HepG2 (cell line): ENCODE measurements around the gene JPH3. TPM values are rescaled to one million over a fixed set of nuclear protein-coding genes. Genes with fewer than 3 reads are reported as not detected.
A peak's percentile ranks its signal among the peaks of the same experiment; 100 is the strongest.

ENCODE experiments used
- ATAC-seq: fragments of 200-7000 bp; cut with Tn5 transposase; 3 replicates; pipeline ENCODE4 v1.9.1; 2020; ENCODE audit warnings: mild to moderate bottlenecking, moderate library complexity
- BruUV-seq: library from RNA; stranded (reverse); fragments of 400-500 nt; replicated peaks from 2 replicates; lab custom pipeline; 2021; lab: Mats Ljungman, UMichigan
- CTCF ChIA-PET: fragments of 300-600 bp; formaldehyde crosslinking; extraction: SDS; loops from one replicate; lab custom pipeline; 2021; ENCODE audit warnings: low total read pairs, inconsistent platforms, low intra/inter-chr PET ratio; lab: Yijun Ruan, JAX
- POLR2A ChIA-PET: fragments of 350-600 bp; sonication (Branson Sonifier 250); formaldehyde crosslinking; loops from one replicate; lab custom pipeline; 2020; ENCODE audit warnings: antibody characterized with exemption, inconsistent platforms; lab: Yijun Ruan, JAX
- DNase-seq: peaks from one replicate; pipeline ENCODE4 v3.0.0-alpha.2; 2015; ENCODE audit warnings: low spot score
- FAIRE-seq: peaks from 3 replicates; lab custom pipeline; 2011; peaks lifted over from hg19 to GRCh38; lab: Jason Lieb, UNC
- H2AFZ ChIP-seq: one replicate; pipeline ENCODE4 v1.6.1; 2011; ENCODE audit warnings: low read length, inconsistent platforms
- H3K27ac ChIP-seq: fragments of 300-600 bp; 3 replicates; pipeline ENCODE4 v1.8.0; 2011; ENCODE audit warnings: mixed run types, mild to moderate bottlenecking, mixed read lengths, low read length, inconsistent platforms; ENCODE audit not compliant: insufficient read depth; ENCODE audit errors: extremely low read length
- H3K27me3 ChIP-seq, 2 experiments: fragments of 200-600 bp in 1 of 2; 2 replicates in 1 of 2; 3 replicates in 1 of 2; pipeline versions ENCODE4 v1.6.0 to v1.8.0; 2011; ENCODE audit warnings: low read length in 2 of 2, mild to moderate bottlenecking in 2 of 2, moderate library complexity in 2 of 2, inconsistent platforms in 1 of 2; ENCODE audit not compliant: insufficient read depth in 2 of 2, control insufficient read depth in 1 of 2
- H3K36me3 ChIP-seq, 2 experiments: fragments of 200-600 bp in 1 of 2; replicated peaks in 1 of 2; 2 replicates in 1 of 2; 3 replicates in 1 of 2; pipeline versions ENCODE4 v1.5.1 to v1.8.0; 2011; ENCODE audit warnings: low read length in 2 of 2, inconsistent platforms in 1 of 2; ENCODE audit not compliant: insufficient read depth in 2 of 2, control insufficient read depth in 1 of 2
- H3K4me1 ChIP-seq: 2 replicates; pipeline ENCODE4 v1.5.1; 2012; ENCODE audit warnings: low read length, inconsistent platforms; ENCODE audit not compliant: insufficient read depth
- H3K4me2 ChIP-seq: 2 replicates; pipeline ENCODE4 v1.6.0; 2011; ENCODE audit warnings: low read depth, low read length, inconsistent platforms
- H3K4me3 ChIP-seq, 3 experiments: fragments of 200-600 bp in 1 of 3; sonication (generic), shearing (Covaris generic) in 1 of 3; replicated peaks in 1 of 3; 2 replicates each; pipeline ENCODE4 v1.5.1; 2011 to 2016; ENCODE audit warnings: low read length in 3 of 3, inconsistent platforms in 2 of 3, low read depth in 2 of 3, mild to moderate bottlenecking in 2 of 3, control low read depth in 1 of 3, mixed read lengths in 1 of 3; ENCODE audit not compliant: insufficient read depth in 1 of 3
- H3K79me2 ChIP-seq: one replicate; pipeline ENCODE4 v1.6.1; 2011; ENCODE audit warnings: low read length, inconsistent platforms; ENCODE audit not compliant: insufficient read depth
- H3K9ac ChIP-seq: 2 replicates; pipeline ENCODE4 v1.6.0; 2011; ENCODE audit warnings: mild to moderate bottlenecking, low read depth, low read length, inconsistent platforms; ENCODE audit not compliant: insufficient read depth
- H3K9me3 ChIP-seq: 2 replicates; pipeline ENCODE4 v1.5.1; 2012; ENCODE audit warnings: mild to moderate bottlenecking, low read length
- H4K20me1 ChIP-seq: 2 replicates; pipeline ENCODE4 v1.6.0; 2011; ENCODE audit warnings: inconsistent platforms, mild to moderate bottlenecking, low read length, moderate library complexity; ENCODE audit not compliant: insufficient read depth
- NFIB ChIP-seq: sonication (generic); formaldehyde crosslinking; IDR thresholded peaks from 2 replicates; pipeline ENCODE4 v1.9.0; 2021; ENCODE audit warnings: missing genetic modification reagents, mild to moderate bottlenecking, borderline replicate concordance
- ZNF572 ChIP-seq: sonication (generic); formaldehyde crosslinking; IDR thresholded peaks from 2 replicates; pipeline ENCODE4 v1.5.1; 2020; ENCODE audit warnings: mild to moderate bottlenecking, missing genetic modification reagents
- ZNF780A ChIP-seq: sonication (generic); formaldehyde crosslinking; IDR thresholded peaks from 2 replicates; pipeline ENCODE4 v1.8.0; 2022; ENCODE audit warnings: mild to moderate bottlenecking, missing genetic modification reagents, moderate library complexity
- WGBS: methylation state at CpG from one replicate; pipeline ENCODE4 v1.1.6; 2017; ENCODE audit warnings: low lambda C conversion rate; 5-methylcytosine and 5-hydroxymethylcytosine counted together
- in situ Hi-C: cut with HindIII; loops from 2 replicates; pipeline ENCODE4 v1.10.0; 2017; ENCODE audit warnings: low pct_unique_long_range_greater_than_20kb; ENCODE audit not compliant: extremely low pct_ligation_motif_present
- intact Hi-C: fragments of 100-400 bp; cut with micrococcal nuclease; formaldehyde crosslinking; loops from one replicate; pipeline ENCODE4 v1.10.0; 2022; ENCODE audit not compliant: unreplicated experiment
- polyA plus RNA-seq, 8 experiments: library from polyadenylated mRNA; depleted of rRNA in 3 of 8; stranded (reverse) in 7 of 8; unstranded in 1 of 8; fragments of >200 nt; fragmentation: Illumina TruSeq in 4 of 8; extraction: Trizol in 4 of 8; gene quantifications; 2 replicates each; pipeline versions ENCODE4 v1.2.1 to v1.2.3, GENCODE V29; 2011 to 2016; ENCODE audit warnings: low read depth in 4 of 8, missing spikeins in 1 of 8, mixed read lengths in 1 of 8; ENCODE audit not compliant: insufficient read depth in 1 of 8
- total RNA-seq, 5 experiments: library from RNA; depleted of rRNA; stranded (reverse); fragments of >200 nt; fragmentation: Illumina TruSeq; extraction: Trizol; gene quantifications; 2 replicates each; pipeline ENCODE4 v1.2.3, GENCODE V29; 2016; ENCODE audit warnings: low read depth in 1 of 5
- TF ChIP-seq, protein P1 (sequence below): sonication (generic); formaldehyde crosslinking; IDR thresholded peaks from 2 replicates; pipeline ENCODE4 v1.4.0; 2020; ENCODE audit warnings: missing genetic modification reagents
- TF ChIP-seq, protein P2 (sequence below): sonication (generic); formaldehyde crosslinking; IDR thresholded peaks from 2 replicates; pipeline ENCODE4 v1.8.1; 2023; ENCODE audit warnings: mild to moderate bottlenecking, missing genetic modification reagents

The JPH3 gene
- total and polyA plus RNA-seq, 2 of the 13 experiments (the other 11 are each of a cell fraction or from before 2014, with no cell fraction given) = not detected

DNA sequence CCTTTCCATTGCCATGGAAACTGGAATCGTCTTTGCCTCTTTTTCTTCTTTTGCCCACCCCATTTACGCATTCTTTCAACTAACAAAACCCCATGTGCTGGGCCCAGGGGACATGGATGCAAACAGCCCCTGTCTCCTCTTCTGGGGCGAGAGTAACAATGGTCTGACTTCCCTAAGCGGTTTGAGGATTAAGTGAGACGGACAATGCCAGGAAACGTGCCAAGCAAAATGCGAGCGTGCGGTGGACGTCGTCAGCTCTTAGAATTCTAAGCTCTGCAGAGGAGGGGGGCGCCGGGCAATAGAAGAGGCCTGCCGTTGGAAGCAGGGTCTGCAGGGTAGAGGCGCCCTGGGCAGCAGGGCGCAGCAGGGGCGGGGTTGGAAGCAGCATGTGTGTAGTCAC lies 42.4 kb upstream of the JPH3 start (continued):
- TF ChIP-seq, protein P1, sequence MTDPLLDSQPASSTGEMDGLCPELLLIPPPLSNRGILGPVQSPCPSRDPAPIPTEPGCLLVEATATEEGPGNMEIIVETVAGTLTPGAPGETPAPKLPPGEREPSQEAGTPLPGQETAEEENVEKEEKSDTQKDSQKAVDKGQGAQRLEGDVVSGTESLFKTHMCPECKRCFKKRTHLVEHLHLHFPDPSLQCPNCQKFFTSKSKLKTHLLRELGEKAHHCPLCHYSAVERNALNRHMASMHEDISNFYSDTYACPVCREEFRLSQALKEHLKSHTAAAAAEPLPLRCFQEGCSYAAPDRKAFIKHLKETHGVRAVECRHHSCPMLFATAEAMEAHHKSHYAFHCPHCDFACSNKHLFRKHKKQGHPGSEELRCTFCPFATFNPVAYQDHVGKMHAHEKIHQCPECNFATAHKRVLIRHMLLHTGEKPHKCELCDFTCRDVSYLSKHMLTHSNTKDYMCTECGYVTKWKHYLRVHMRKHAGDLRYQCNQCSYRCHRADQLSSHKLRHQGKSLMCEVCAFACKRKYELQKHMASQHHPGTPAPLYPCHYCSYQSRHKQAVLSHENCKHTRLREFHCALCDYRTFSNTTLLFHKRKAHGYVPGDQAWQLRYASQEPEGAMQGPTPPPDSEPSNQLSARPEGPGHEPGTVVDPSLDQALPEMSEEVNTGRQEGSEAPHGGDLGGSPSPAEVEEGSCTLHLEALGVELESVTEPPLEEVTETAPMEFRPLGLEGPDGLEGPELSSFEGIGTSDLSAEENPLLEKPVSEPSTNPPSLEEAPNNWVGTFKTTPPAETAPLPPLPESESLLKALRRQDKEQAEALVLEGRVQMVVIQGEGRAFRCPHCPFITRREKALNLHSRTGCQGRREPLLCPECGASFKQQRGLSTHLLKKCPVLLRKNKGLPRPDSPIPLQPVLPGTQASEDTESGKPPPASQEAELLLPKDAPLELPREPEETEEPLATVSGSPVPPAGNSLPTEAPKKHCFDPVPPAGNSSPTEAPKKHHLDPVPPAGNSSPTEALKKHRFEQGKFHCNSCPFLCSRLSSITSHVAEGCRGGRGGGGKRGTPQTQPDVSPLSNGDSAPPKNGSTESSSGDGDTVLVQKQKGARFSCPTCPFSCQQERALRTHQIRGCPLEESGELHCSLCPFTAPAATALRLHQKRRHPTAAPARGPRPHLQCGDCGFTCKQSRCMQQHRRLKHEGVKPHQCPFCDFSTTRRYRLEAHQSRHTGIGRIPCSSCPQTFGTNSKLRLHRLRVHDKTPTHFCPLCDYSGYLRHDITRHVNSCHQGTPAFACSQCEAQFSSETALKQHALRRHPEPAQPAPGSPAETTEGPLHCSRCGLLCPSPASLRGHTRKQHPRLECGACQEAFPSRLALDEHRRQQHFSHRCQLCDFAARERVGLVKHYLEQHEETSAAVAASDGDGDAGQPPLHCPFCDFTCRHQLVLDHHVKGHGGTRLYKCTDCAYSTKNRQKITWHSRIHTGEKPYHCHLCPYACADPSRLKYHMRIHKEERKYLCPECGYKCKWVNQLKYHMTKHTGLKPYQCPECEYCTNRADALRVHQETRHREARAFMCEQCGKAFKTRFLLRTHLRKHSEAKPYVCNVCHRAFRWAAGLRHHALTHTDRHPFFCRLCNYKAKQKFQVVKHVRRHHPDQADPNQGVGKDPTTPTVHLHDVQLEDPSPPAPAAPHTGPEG (CRISPR knock-in tag) = no peak
- TF ChIP-seq ZNF572 (CRISPR knock-in tag) = no peak

DNA sequence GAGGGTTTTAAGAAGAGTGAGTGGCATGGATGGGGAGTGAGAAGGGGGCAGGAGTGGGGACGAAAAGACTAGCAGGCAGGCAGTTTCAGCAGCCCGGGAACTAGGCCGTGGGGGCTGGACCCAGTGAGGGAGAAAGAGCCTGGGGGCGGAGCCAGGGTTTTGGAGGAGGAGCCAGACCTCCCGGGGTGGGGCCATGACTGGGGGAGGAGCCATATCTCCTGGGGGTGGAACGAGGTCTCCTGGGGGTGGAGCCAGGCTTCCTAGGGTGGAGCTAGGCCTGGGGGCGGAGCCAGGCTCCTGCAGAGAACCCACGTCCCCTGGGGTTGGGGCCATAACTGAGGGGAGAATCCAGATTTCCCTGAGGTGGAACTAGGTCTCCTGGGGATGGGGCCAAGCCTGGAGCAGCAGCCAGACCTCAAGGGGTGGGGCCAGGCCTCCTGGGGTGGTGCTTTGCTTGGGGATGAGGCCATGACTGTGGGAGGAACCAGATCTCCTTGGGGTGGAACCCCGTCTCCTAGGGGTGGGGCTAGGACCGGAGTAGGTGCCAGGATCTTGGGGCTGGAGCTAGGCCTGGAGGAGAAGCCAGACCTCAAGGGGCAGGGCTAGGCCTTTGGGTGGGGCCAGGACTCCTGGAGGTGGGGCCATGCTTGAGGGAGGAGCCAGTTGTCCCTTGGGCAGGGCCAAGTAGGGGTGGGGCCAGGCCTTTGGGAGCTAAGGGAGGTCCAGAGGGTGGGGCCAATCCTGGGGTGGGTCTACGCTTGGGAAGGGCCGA lies 41.7 kb upstream of the JPH3 start:
- Histone ChIP-seq H3K4me2 (no peak overlapping the region), H2AFZ (no peak overlapping the region), H3K9ac (no peak overlapping the region), H3K79me2 (no peaks in the 10 kb centered on the region), H3K4me1 (peaks cover 13% of the 10 kb centered on the region; the same call in 1 of the 2 replicates), H4K20me1 (no peaks in the 10 kb centered on the region), H3K36me3 (no peaks in the 10 kb centered on the region), H3K4me3 (no peak overlapping the region), H3K27me3 (peaks cover 5 to 28% of the 10 kb centered on the region in 2 experiments; a peak in 4 of 5 replicates), H3K9me3 (no peaks in the 10 kb centered on the region), H3K27ac (no peak overlapping the region)
- ATAC-seq (peak; percentile 50), FAIRE-seq (no peak), DNase-seq (no peak)
- intact Hi-C loops = no loop called here
- TF ChIP-seq, protein P2, sequence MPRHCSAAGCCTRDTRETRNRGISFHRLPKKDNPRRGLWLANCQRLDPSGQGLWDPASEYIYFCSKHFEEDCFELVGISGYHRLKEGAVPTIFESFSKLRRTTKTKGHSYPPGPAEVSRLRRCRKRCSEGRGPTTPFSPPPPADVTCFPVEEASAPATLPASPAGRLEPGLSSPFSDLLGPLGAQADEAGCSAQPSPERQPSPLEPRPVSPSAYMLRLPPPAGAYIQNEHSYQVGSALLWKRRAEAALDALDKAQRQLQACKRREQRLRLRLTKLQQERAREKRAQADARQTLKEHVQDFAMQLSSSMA (CRISPR knock-in tag) = peak; percentile 98
- TF ChIP-seq NFIB (CRISPR knock-in tag) = no peak
- peak; percentile 92; the same call in 1 of the 2 replicates for TF ChIP-seq ZNF780A (CRISPR knock-in tag)
- BruUV-seq = no TSS peak
- ChIA-PET CTCF (no interaction called here), POLR2A (interaction anchor here (0.8 kb wide), 1 partner anchor 11 kb away, joined by 3 read pairs; no protein-coding TSS in a partner anchor)
- WGBS = 46% methylated on average over 12 of the region's 12 CpGs
- in situ Hi-C loops = no loop called here
